GM12801 (cell line): Measurements from ENCODE around the gene PAK5.

Experiments used
- TF ChIP-seq, protein P1 (sequence below): IDR thresholded peaks from one replicate; pipeline ENCODE4 v1.5.1; 2011; ENCODE audit warnings: control low read depth; ENCODE audit not compliant: insufficient read length; ENCODE audit errors: extremely low read depth

Gene PAK5

GRCh38 chr20:9852566-9852965 is 13.7 kb upstream of the PAK5 start:
- TF ChIP-seq, protein P1, sequence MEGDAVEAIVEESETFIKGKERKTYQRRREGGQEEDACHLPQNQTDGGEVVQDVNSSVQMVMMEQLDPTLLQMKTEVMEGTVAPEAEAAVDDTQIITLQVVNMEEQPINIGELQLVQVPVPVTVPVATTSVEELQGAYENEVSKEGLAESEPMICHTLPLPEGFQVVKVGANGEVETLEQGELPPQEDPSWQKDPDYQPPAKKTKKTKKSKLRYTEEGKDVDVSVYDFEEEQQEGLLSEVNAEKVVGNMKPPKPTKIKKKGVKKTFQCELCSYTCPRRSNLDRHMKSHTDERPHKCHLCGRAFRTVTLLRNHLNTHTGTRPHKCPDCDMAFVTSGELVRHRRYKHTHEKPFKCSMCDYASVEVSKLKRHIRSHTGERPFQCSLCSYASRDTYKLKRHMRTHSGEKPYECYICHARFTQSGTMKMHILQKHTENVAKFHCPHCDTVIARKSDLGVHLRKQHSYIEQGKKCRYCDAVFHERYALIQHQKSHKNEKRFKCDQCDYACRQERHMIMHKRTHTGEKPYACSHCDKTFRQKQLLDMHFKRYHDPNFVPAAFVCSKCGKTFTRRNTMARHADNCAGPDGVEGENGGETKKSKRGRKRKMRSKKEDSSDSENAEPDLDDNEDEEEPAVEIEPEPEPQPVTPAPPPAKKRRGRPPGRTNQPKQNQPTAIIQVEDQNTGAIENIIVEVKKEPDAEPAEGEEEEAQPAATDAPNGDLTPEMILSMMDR = no peak

DNA sequence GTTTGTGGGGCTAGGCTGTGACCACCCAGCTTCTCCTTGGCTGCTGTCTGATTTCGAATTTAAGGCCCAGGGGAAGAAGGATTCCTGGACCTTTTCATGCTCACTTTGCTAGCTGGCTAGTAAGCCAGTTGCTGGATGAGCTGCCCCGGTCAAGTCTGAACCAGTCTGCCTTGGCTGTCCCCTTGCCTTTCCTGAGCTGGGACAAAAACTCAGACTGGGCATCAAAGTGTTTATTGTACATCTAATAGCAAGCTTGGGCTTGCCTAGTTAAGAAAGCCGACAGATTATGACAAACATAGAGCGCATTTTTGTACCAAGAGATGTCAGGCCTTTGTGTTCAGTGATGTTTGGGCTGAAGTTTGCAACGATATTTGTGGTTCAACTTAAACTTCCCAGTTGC is 750 bp upstream of the PAK5 start:
- TF ChIP-seq, protein P1 = no peak

DNA sequence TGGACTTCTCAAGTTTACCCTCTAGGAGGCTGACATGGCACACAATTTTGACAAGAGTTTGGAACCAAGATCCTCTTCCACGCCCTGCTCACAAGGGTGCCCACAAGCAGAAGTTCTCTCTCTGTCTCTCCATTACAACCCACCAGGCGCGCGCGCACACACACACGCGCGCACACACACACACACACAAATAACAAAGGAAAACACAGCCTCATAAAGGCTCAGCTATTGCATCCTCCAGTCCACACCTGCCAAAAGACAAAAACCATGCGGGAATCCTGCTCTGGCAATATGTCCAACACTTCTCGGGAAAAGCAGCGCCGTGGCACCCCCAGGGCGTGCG is 870 bp downstream of the PAK5 start:
- TF ChIP-seq, protein P1 = no peak

GRCh38 chr20:9837634-9838033 is 1.2 kb downstream of the PAK5 start:
- TF ChIP-seq, protein P1 = no peak

DNA sequence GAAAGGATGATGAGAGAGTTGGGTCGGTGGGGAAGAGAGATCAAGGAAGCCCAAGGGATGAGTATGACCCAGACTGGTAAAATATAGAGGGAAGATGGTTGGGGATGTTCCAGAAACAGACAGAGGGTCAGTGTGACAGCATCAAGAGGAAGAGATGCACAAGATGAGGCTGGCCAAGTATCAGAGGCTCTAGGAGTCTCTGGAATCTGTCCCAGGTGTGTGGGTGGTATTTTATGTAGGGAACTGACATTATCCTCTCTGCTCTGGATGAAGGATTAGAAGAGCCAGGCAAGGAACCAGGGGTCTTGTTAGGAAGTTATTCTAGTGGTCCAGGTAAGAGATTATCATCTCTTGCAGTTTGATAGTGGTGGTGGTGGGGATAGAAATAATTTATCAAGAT is 3.6 kb downstream of the PAK5 start:
- TF ChIP-seq, protein P1 = no peak

GRCh38 chr20:9831032-9831431 is 7.8 kb downstream of the PAK5 start:
- TF ChIP-seq, protein P1 = no peak

GRCh38 chr20:9829835-9830234 is 9.0 kb downstream of the PAK5 start:
- TF ChIP-seq, protein P1 = no peak

- TF ChIP-seq, protein P1 = no peak
Measured at GRCh38 chr20:9817654-9818053, 21.2 kb downstream of the PAK5 start.
